SK-N-SH (cell line): Measurements from ENCODE around the gene SH3GL2.

Experiments used
- POLR2AphosphoS5 ChIP-seq: IDR thresholded peaks from 2 replicates; pipeline ENCODE4 v1.6.1; 2012; ENCODE audit warnings: low read depth, low read length
- RAD21 ChIP-seq: IDR thresholded peaks from 2 replicates; pipeline ENCODE4 v1.6.1; 2012; ENCODE audit warnings: mild to moderate bottlenecking, low read length
- TF ChIP-seq, protein P1 (sequence below): fragments of 200-600 bp; sonication (generic); IDR thresholded peaks from 2 replicates; pipeline ENCODE4 v1.6.1; 2017; ENCODE audit warnings: antibody characterized with exemption, mild to moderate bottlenecking, moderate library complexity

DNA sequence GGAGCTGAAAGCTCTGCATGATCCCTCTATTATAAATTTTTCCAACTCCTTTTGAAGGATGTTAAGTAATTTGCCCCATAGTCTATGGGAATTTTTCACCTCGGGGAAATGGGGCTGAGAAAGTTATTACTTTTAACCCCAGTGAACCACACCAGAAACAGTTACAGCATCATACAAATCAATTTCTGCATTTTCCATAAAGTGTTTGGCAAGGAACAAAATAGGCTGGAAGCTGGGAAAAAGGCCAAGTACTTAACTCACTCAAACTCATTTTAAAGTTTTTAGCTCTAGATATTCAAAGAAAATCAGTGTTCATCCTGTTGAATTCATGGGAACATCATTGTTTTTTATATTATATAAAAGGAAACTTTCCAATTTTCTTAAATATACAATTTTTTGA, 160.9 kb downstream of the SH3GL2 start:
- TF ChIP-seq POLR2AphosphoS5 (no peak), RAD21 (no peak)
- TF ChIP-seq, protein P1, sequence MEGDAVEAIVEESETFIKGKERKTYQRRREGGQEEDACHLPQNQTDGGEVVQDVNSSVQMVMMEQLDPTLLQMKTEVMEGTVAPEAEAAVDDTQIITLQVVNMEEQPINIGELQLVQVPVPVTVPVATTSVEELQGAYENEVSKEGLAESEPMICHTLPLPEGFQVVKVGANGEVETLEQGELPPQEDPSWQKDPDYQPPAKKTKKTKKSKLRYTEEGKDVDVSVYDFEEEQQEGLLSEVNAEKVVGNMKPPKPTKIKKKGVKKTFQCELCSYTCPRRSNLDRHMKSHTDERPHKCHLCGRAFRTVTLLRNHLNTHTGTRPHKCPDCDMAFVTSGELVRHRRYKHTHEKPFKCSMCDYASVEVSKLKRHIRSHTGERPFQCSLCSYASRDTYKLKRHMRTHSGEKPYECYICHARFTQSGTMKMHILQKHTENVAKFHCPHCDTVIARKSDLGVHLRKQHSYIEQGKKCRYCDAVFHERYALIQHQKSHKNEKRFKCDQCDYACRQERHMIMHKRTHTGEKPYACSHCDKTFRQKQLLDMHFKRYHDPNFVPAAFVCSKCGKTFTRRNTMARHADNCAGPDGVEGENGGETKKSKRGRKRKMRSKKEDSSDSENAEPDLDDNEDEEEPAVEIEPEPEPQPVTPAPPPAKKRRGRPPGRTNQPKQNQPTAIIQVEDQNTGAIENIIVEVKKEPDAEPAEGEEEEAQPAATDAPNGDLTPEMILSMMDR, result no peak
